Hepatocyte (in vitro differentiated cells): ENCODE data around the gene EIF4E3. TPM values are rescaled to one million over a fixed set of nuclear protein-coding genes. Genes with fewer than 3 reads are reported as not detected.

Source experiments
- DNase-seq: peaks from one replicate; pipeline ENCODE4 v3.0.0-alpha.2; 2016; ENCODE audit warnings: low spot score
- H2AFZ ChIP-seq: fragments of 200-600 bp; sonication (generic); 2 replicates; pipeline ENCODE4 v1.6.0; 2016; ENCODE audit warnings: antibody characterized with exemption, mild to moderate bottlenecking
- H3K27ac ChIP-seq: fragments of 200-600 bp; sonication (generic); 2 replicates; pipeline ENCODE4 v1.5.1; 2016; ENCODE audit warnings: mild to moderate bottlenecking
- H3K27me3 ChIP-seq: fragments of 200-600 bp; sonication (generic); 2 replicates; pipeline ENCODE4 v1.6.1; 2016
- H3K36me3 ChIP-seq: fragments of 200-600 bp; sonication (generic); replicated peaks from 2 replicates; pipeline ENCODE4 v1.5.1; 2016; ENCODE audit warnings: low read depth; ENCODE audit not compliant: insufficient read depth
- H3K4me1 ChIP-seq: fragments of 200-600 bp; sonication (generic); 2 replicates; pipeline ENCODE4 v1.5.1; 2016; ENCODE audit warnings: mild to moderate bottlenecking, moderate library complexity; ENCODE audit not compliant: insufficient read depth
- H3K4me2 ChIP-seq: fragments of 200-600 bp; sonication (generic); 2 replicates; pipeline ENCODE4 v1.6.0; 2016
- H3K4me3 ChIP-seq: fragments of 200-600 bp; sonication (generic); 2 replicates; pipeline ENCODE4 v1.5.1; 2016; ENCODE audit warnings: mild to moderate bottlenecking
- H3K79me2 ChIP-seq: fragments of 200-600 bp; sonication (generic); 2 replicates; pipeline ENCODE4 v1.6.0; 2017; ENCODE audit warnings: mild to moderate bottlenecking
- H3K9me2 ChIP-seq: fragments of 200-600 bp; sonication (generic); replicated peaks from 2 replicates; pipeline ENCODE4 v1.6.0; 2017; ENCODE audit warnings: mild to moderate bottlenecking; ENCODE audit not compliant: insufficient read depth
- H3K9me3 ChIP-seq: fragments of 200-600 bp; sonication (generic); 2 replicates; pipeline ENCODE4 v1.5.1; 2016; ENCODE audit warnings: low read depth, mild to moderate bottlenecking
- H4K20me1 ChIP-seq: fragments of 200-600 bp; sonication (generic); 2 replicates; pipeline ENCODE4 v1.6.0; 2016; ENCODE audit warnings: mild to moderate bottlenecking; ENCODE audit not compliant: insufficient read depth, poor library complexity, severe bottlenecking
- EZH2 ChIP-seq: fragments of 200-600 bp; sonication (generic); IDR thresholded peaks from 2 replicates; pipeline ENCODE4 v1.6.1; 2016; ENCODE audit warnings: antibody characterized with exemption, mild to moderate bottlenecking, borderline replicate concordance
- EZH2phosphoT487 ChIP-seq: fragments of 200-600 bp; sonication (generic); IDR thresholded peaks from one replicate; pipeline ENCODE4 v1.6.1; 2018; ENCODE audit warnings: antibody characterized with exemption, mild to moderate bottlenecking, low read depth, moderate library complexity; ENCODE audit not compliant: unreplicated experiment, severe bottlenecking
- WGBS: methylation state at CpG from one replicate; pipeline ENCODE4 v1.1.6; 2016; ENCODE audit warnings: low lambda C conversion rate; ENCODE audit errors: missing lambda C conversion rate; 5-methylcytosine and 5-hydroxymethylcytosine counted together
- polyA plus RNA-seq: library from polyadenylated mRNA; unstranded; fragments of >200 nt; fragmentation: Nextera tagmentation; extraction: Ambion mirVana; gene quantifications from 2 replicates; pipeline ENCODE4 v1.2.1, GENCODE V29; 2016
- total RNA-seq: library from RNA; depleted of rRNA; stranded (reverse); fragments of >200 nt; gene quantifications from 2 replicates; pipeline ENCODE4 v1.2.3, GENCODE V29; 2014
- TF ChIP-seq, protein P1 (sequence below): fragments of 200-600 bp; sonication (generic); IDR thresholded peaks from 2 replicates; pipeline ENCODE4 v1.5.1; 2016; ENCODE audit warnings: antibody characterized with exemption, mild to moderate bottlenecking; ENCODE audit not compliant: poor library complexity

Gene EIF4E3
- total and polyA plus RNA-seq, 2 experiments from 2014 or later = 4.1 to 7.4 TPM

DNA sequence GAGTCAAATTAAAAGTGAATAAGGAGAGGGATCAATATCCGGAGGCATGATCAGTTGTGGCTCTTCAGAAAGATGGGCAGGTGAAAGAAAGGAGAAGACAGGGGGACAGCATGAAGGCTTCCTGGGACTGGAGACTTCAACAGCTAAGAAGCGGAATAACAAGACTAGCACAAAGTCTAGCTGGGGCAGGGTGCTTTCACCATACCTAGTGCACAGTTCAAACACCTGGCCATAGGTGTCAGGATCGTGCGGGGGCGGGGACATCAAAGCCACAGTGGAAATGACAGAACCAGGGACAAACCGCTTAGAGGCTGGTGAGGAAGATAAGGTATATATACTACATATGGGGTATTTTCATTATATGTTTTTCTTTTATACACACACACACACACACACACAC, 75.4 kb downstream of the EIF4E3 start:
- H3K36me3 ChIP-seq = no peaks in the 10 kb centered on the region
- TF ChIP-seq, protein P1, sequence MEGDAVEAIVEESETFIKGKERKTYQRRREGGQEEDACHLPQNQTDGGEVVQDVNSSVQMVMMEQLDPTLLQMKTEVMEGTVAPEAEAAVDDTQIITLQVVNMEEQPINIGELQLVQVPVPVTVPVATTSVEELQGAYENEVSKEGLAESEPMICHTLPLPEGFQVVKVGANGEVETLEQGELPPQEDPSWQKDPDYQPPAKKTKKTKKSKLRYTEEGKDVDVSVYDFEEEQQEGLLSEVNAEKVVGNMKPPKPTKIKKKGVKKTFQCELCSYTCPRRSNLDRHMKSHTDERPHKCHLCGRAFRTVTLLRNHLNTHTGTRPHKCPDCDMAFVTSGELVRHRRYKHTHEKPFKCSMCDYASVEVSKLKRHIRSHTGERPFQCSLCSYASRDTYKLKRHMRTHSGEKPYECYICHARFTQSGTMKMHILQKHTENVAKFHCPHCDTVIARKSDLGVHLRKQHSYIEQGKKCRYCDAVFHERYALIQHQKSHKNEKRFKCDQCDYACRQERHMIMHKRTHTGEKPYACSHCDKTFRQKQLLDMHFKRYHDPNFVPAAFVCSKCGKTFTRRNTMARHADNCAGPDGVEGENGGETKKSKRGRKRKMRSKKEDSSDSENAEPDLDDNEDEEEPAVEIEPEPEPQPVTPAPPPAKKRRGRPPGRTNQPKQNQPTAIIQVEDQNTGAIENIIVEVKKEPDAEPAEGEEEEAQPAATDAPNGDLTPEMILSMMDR = no peak
- TF ChIP-seq EZH2phosphoT487 (no peak), EZH2 (no peak)
- H3K27me3 ChIP-seq = no peaks in the 10 kb centered on the region
- no peak overlapping the region for H3K4me2 ChIP-seq
- no peak overlapping the region for H2AFZ ChIP-seq
- H3K9me3 ChIP-seq = no peaks in the 10 kb centered on the region
- no peak for DNase-seq
- H3K4me3 ChIP-seq = no peak overlapping the region
- H3K9me2 ChIP-seq = no peaks in the 10 kb centered on the region
- no peaks in the 10 kb centered on the region for H4K20me1 ChIP-seq
- H3K4me1 ChIP-seq = peaks cover 9% of the 10 kb centered on the region
- H3K79me2 ChIP-seq = no peaks in the 10 kb centered on the region
- 72% methylated on average over 6 of the region's 6 CpGs for WGBS
- no peak overlapping the region for H3K27ac ChIP-seq

DNA sequence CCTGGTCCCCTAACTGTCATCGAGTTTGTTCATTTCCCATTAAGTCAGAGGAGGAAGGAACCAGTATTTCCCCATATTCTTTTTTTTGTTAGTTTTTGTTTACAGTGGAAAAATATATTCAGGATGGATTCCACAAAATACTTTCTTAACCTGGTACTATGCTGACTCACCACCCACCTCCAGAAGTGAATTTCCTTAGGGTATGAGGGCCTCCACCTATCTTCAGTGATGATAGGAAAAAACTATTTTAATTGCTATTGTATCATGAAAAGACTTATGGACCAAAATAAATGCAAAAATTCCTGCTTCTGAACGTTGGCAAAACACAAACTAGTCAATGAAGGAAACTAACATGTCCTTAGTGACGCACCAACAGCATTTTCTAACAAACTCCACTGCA, 77.5 kb downstream of the EIF4E3 start:
- TF ChIP-seq EZH2phosphoT487 (no peak), EZH2 (no peak)
- TF ChIP-seq, protein P1 = no peak
- Histone ChIP-seq H3K9me2 (no peaks in the 10 kb centered on the region), H3K4me3 (no peak overlapping the region), H3K27me3 (no peaks in the 10 kb centered on the region), H3K79me2 (no peaks in the 10 kb centered on the region), H3K9me3 (no peaks in the 10 kb centered on the region), H2AFZ (no peak overlapping the region), H4K20me1 (no peaks in the 10 kb centered on the region), H3K4me1 (peaks cover 9% of the 10 kb centered on the region), H3K36me3 (no peaks in the 10 kb centered on the region), H3K4me2 (no peak overlapping the region), H3K27ac (no peak overlapping the region)
- WGBS = 78% methylated on average over 3 of the region's 3 CpGs
- no peak for DNase-seq

DNA sequence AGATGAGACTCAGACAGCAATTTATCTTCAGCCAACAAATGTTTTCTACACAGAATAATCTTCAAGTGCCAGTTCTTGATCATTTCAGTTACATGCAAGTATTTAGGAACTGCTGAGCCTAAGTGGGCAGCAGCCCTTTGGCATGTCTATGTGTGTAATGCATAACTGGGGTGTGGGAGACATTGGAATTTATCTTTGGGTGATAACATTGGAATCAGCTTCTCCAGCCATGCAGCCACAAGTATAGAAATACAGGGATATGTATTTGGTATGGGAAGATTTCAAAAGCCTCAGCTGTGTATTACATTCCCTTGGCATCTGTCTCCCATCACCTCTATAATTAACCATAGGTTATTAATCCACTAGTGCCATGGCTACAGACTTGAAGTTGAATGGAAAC, 78.2 kb downstream of the EIF4E3 start:
- no peak overlapping the region for H2AFZ ChIP-seq
- DNase-seq = no peak
- H3K4me1 ChIP-seq = peaks cover 6% of the 10 kb centered on the region
- TF ChIP-seq, protein P1 = no peak
- TF ChIP-seq EZH2 = no peak
- no peak for TF ChIP-seq EZH2phosphoT487
- no peaks in the 10 kb centered on the region for H3K9me2 ChIP-seq
- no peak overlapping the region for H3K4me2 ChIP-seq
- H4K20me1 ChIP-seq = no peaks in the 10 kb centered on the region
- no peaks in the 10 kb centered on the region for H3K36me3 ChIP-seq
- H3K79me2 ChIP-seq = no peaks in the 10 kb centered on the region
- no peak overlapping the region for H3K4me3 ChIP-seq
- no peaks in the 10 kb centered on the region for H3K27me3 ChIP-seq
- H3K9me3 ChIP-seq = no peaks in the 10 kb centered on the region
- no peak overlapping the region for H3K27ac ChIP-seq

DNA sequence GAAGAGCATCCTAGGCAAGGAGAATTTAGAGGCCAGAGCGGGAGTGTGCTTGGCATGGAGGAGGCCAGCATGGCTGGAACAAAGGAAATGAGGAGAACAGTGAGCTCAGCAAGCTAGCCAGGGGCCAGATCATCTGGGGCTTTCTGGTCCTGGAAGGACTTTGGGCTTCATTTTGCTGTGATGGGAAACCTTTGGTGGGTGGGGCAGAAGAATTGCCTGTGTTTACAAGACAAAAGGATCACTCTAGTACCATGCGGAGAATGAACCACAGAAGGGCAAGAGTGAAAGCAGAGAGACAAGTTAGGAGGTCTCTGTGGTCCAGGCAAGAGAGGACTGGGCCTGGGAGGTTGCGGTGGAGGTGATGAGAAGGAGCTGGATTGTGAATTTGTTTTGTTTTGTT, 80.1 kb downstream of the EIF4E3 start:
- Histone ChIP-seq H3K4me2 (no peak overlapping the region), H3K36me3 (no peaks in the 10 kb centered on the region), H3K4me3 (no peak overlapping the region), H3K79me2 (no peaks in the 10 kb centered on the region), H4K20me1 (no peaks in the 10 kb centered on the region), H3K9me3 (no peaks in the 10 kb centered on the region), H3K4me1 (no peaks in the 10 kb centered on the region), H2AFZ (no peak overlapping the region), H3K27me3 (no peaks in the 10 kb centered on the region), H3K27ac (no peak overlapping the region), H3K9me2 (no peaks in the 10 kb centered on the region)
- TF ChIP-seq, protein P1 = no peak
- TF ChIP-seq EZH2phosphoT487 = no peak
- DNase-seq = no peak
- WGBS = 94% methylated on average over 3 of the region's 3 CpGs
